Calu3 (cell line): ENCODE results near the gene FRMD1. TPM values are rescaled to one million over a fixed set of nuclear protein-coding genes. Genes with fewer than 3 reads are reported as not detected.

Experiments
- BruUV-seq: library from RNA; stranded (reverse); fragments of 400-500 nt; replicated peaks from 2 replicates; lab custom pipeline; 2021; lab: Mats Ljungman, UMichigan
- CTCF ChIA-PET: fragments of 300-600 bp; sonication (Branson Sonifier 250); formaldehyde crosslinking; loops from one replicate; lab custom pipeline; 2022; ENCODE audit warnings: antibody characterized with exemption; lab: Charles Lee
- DNase-seq: peaks from one replicate; pipeline ENCODE4 v3.0.0; 2022
- H3K27ac Mint-ChIP-seq: one replicate; pipeline ENCODE4 v1.8.0; 2022; ENCODE audit warnings: mixed read lengths; ENCODE audit not compliant: unreplicated experiment
- H3K27me3 Mint-ChIP-seq: one replicate; pipeline ENCODE4 v1.8.0; 2022; ENCODE audit warnings: mixed read lengths; ENCODE audit not compliant: unreplicated experiment
- H3K36me3 Mint-ChIP-seq: one replicate; pipeline ENCODE4 v1.8.0; 2022; ENCODE audit warnings: mild to moderate bottlenecking, moderate library complexity, mixed read lengths; ENCODE audit not compliant: insufficient read depth, unreplicated experiment
- H3K4me1 Mint-ChIP-seq: one replicate; pipeline ENCODE4 v1.8.0; 2022; ENCODE audit warnings: mild to moderate bottlenecking, low read depth, mixed read lengths; ENCODE audit not compliant: unreplicated experiment
- H3K4me3 Mint-ChIP-seq: one replicate; pipeline ENCODE4 v1.8.0; 2022; ENCODE audit warnings: mild to moderate bottlenecking, low read depth, moderate library complexity, mixed read lengths; ENCODE audit not compliant: unreplicated experiment
- H3K9me3 Mint-ChIP-seq: one replicate; pipeline ENCODE4 v1.8.0; 2022; ENCODE audit warnings: low read depth, mixed read lengths; ENCODE audit not compliant: unreplicated experiment
- intact Hi-C: fragments of 100-400 bp; cut with micrococcal nuclease; formaldehyde crosslinking; loops from one replicate; pipeline ENCODE4 v1.10.0; 2022; ENCODE audit not compliant: unreplicated experiment
- total RNA-seq: library from RNA; stranded (reverse); gene quantifications from 2 replicates; pipeline ENCODE4 v1.2.3, GENCODE V29; 2022
- TF ChIP-seq, protein P1 (sequence below): fragments of 200-600 bp; IDR thresholded peaks from one replicate; pipeline ENCODE4 v1.8.0; 2022; ENCODE audit warnings: antibody characterized with exemption; ENCODE audit not compliant: unreplicated experiment

FRMD1 gene
- total RNA-seq, 1 experiment from 2014 or later: not detected

DNA sequence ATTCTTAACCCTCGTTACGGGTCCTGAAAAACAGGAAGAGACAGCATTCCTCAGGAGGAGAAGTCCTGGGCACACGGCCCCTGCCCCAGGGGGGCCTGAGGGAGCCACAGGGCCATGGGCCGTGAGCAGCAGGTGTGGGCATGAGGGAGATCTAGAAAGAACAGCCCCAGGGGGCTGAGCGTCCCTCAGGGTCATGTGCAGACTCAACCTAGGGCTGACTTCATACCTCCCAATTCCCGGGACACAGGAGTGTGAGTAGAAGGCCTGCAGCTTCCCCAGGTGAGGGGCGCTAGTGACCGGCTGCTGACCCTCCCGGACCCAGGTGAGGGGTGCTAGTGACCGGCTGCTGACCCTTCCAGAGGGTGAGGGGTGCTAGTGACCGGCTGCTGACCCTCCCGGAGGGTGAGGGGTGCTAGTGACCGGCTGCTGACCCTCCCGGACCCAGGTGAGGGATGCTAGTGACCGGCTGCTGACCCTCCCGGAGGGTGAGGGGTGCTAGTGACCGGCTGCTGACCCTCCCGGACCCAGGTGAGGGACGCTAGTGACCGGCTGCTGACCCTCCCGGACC is 35.1 kb downstream of the FRMD1 start:
- peaks cover 15% of the 10 kb centered on the region for H3K27me3 Mint-ChIP-seq
- BruUV-seq: no TSS peak
- peaks cover 7% of the 10 kb centered on the region for H3K9me3 Mint-ChIP-seq
- H3K27ac Mint-ChIP-seq: no peak overlapping the region
- intact Hi-C loops: no loop called here
- TF ChIP-seq, protein P1, sequence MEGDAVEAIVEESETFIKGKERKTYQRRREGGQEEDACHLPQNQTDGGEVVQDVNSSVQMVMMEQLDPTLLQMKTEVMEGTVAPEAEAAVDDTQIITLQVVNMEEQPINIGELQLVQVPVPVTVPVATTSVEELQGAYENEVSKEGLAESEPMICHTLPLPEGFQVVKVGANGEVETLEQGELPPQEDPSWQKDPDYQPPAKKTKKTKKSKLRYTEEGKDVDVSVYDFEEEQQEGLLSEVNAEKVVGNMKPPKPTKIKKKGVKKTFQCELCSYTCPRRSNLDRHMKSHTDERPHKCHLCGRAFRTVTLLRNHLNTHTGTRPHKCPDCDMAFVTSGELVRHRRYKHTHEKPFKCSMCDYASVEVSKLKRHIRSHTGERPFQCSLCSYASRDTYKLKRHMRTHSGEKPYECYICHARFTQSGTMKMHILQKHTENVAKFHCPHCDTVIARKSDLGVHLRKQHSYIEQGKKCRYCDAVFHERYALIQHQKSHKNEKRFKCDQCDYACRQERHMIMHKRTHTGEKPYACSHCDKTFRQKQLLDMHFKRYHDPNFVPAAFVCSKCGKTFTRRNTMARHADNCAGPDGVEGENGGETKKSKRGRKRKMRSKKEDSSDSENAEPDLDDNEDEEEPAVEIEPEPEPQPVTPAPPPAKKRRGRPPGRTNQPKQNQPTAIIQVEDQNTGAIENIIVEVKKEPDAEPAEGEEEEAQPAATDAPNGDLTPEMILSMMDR: no peak
- no peaks in the 10 kb centered on the region for H3K36me3 Mint-ChIP-seq
- H3K4me1 Mint-ChIP-seq: no peaks in the 10 kb centered on the region
- H3K4me3 Mint-ChIP-seq: no peak overlapping the region
- CTCF ChIA-PET: no interaction called here
- no peak for DNase-seq

- Mint-ChIP-seq H3K4me3 (no peak overlapping the region), H3K9me3 (peaks cover 7% of the 10 kb centered on the region), H3K4me1 (no peaks in the 10 kb centered on the region), H3K36me3 (no peaks in the 10 kb centered on the region), H3K27me3 (peaks cover 9% of the 10 kb centered on the region), H3K27ac (no peak overlapping the region)
- no TSS peak for BruUV-seq
- no peak for DNase-seq
- CTCF ChIA-PET: no interaction called here
- TF ChIP-seq, protein P1: no peak
- intact Hi-C loops: no loop called here
Measured at GRCh38 chr6:168043193-168043847, 35.7 kb downstream of the FRMD1 start.

GRCh38 chr6:168042426-168043192 is 36.4 kb downstream of the FRMD1 start:
- H3K4me1 Mint-ChIP-seq: peaks cover 3% of the 10 kb centered on the region
- H3K9me3 Mint-ChIP-seq: peaks cover 7% of the 10 kb centered on the region
- H3K27me3 Mint-ChIP-seq: peaks cover 2% of the 10 kb centered on the region
- H3K27ac Mint-ChIP-seq: no peak overlapping the region
- BruUV-seq: no TSS peak
- intact Hi-C loops: no loop called here
- no peak for DNase-seq
- CTCF ChIA-PET: no interaction called here
- no peak overlapping the region for H3K4me3 Mint-ChIP-seq
- no peaks in the 10 kb centered on the region for H3K36me3 Mint-ChIP-seq
- TF ChIP-seq, protein P1: no peak

GRCh38 chr6:168041928-168042327 is 37.1 kb downstream of the FRMD1 start:
- no peak for DNase-seq
- Mint-ChIP-seq H3K27ac (no peak overlapping the region), H3K4me3 (no peak overlapping the region), H3K9me3 (peaks cover 7% of the 10 kb centered on the region), H3K4me1 (peaks cover 10% of the 10 kb centered on the region), H3K27me3 (no peaks in the 10 kb centered on the region), H3K36me3 (no peaks in the 10 kb centered on the region)
- intact Hi-C loops: no loop called here
- TF ChIP-seq, protein P1: no peak
- BruUV-seq: no TSS peak
- CTCF ChIA-PET: no interaction called here
